ENCODE results near the gene TCF7.

TCF7 gene

GRCh38 chr5:134113363-134113889, 1.1 kb upstream of the TCF7 start:
- DNase-seq (ENCODE audit: low spot score): no peak

- DNase-seq (ENCODE audit: low spot score): no peak
Measured at GRCh38 chr5:134114886-134115805, 665 bp downstream of the TCF7 start.

- no peak for DNase-seq (ENCODE audit: low spot score)
Measured at GRCh38 chr5:134115806-134116175, 1.3 kb downstream of the TCF7 start.

GRCh38 chr5:134116286-134116685, 1.8 kb downstream of the TCF7 start:
- no peak for DNase-seq (ENCODE audit: low spot score)

GRCh38 chr5:134116789-134117761, 2.6 kb downstream of the TCF7 start:
- no peak for DNase-seq (ENCODE audit: low spot score)

GRCh38 chr5:134118212-134118835, 3.8 kb downstream of the TCF7 start:
- no peak for DNase-seq (ENCODE audit: low spot score)

GRCh38 chr5:134119720-134120119, 5.2 kb downstream of the TCF7 start:
- DNase-seq (ENCODE audit: low spot score): no peak

GRCh38 chr5:134120386-134121138, 6.1 kb downstream of the TCF7 start:
- no peak for DNase-seq (ENCODE audit: low spot score)

- no peak for DNase-seq (ENCODE audit: low spot score)
Measured at GRCh38 chr5:134122530-134122929, 8.0 kb downstream of the TCF7 start.

GRCh38 chr5:134123360-134123759, 8.9 kb downstream of the TCF7 start:
- no peak for DNase-seq (ENCODE audit: low spot score)

- no peak for DNase-seq (ENCODE audit: low spot score)
Measured at GRCh38 chr5:134124289-134125038, 10.0 kb downstream of the TCF7 start.

- no peak for DNase-seq (ENCODE audit: low spot score)
Measured at GRCh38 chr5:134125039-134126015, 10.8 kb downstream of the TCF7 start.

- no peak for DNase-seq (ENCODE audit: low spot score)
Measured at GRCh38 chr5:134127376-134127861, 12.9 kb downstream of the TCF7 start.

- DNase-seq (ENCODE audit: low spot score): no peak
Measured at GRCh38 chr5:134127988-134128647, 13.6 kb downstream of the TCF7 start.

GRCh38 chr5:134128648-134128995, 14.1 kb downstream of the TCF7 start:
- DNase-seq (ENCODE audit: low spot score): no peak

- no peak for DNase-seq (ENCODE audit: low spot score)
Measured at GRCh38 chr5:134129411-134130238, 15.1 kb downstream of the TCF7 start.

- no peak for DNase-seq (ENCODE audit: low spot score)
Measured at GRCh38 chr5:134130239-134130945, 15.9 kb downstream of the TCF7 start.

Data from pons (tissue), 1 donor.